ENCODE data around the gene GLCCI1.

GLCCI1 gene
- 2.4 to 15.6 (median 5.6) reads per million in 17 experiments for total RNA-seq

DNA sequence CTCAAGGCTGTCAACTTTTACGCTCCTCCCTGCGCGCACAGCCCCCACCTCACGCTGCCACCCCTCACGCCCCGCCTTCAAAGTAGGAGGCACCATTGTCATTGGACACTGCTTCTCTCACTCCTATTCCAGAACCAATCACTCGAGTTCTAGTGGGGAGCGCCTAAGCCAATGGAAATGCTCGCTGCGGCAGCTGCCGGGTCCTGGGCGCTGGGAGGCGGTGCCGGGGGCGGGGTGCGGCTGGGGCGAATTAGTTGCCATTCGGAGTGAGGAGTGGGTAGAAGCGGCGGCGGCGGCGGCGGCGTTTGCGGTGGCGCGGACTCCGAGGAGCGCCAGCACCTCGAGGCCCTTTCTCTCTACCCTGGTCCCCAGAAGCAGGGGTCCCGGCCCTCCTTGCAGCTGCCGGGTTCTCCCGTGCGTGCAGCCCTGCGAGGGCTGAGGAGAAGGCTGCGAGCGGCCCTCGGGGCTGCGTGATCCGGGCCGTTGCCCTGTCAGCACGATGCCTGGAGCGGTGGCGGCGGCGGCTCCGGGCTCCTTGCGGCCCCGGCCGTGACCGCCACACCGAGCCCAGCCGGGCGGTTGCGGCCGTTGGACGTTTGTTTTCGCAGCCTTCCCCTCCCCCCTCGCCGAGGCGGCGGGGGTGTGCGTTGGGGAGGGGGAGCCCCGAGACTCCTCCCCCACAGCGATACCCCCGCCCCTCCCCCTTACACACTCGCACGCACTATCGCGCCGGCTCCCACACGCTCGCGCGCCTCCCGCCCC, at the start of gene GLCCI1:
Gene GLCCI1 (plus strand): TSS at position 253 of the 762 bp plus-strand sequence. CDS start 555 bp downstream, outside the sequence.
- DNase-seq, result peak; percentile 95 to 98 (median 97)

DNA sequence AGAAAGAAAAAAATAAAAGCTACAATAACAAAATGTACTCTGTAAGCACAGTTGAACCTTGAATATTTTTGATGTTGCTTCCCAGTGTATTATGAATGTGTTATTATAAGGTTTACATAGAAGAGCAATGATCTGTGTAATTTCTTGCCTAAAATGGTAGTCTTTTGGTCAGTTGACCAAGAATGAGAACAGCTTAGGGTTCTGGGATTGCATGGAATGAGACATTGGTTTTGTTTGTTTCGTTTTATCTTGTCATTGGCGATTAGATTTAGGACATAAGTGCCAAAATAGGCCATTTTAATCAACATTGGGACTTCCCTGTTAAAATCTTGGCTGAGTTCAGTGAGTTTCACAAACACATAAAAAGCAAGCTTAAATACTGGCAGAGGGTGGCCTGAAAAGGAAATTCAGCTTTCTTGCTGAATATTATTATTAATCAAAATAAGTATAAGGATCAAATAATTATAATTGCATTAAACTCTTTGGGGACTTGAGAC, 49.1 kb upstream of the GLCCI1 start:
- no peak for DNase-seq

DNA sequence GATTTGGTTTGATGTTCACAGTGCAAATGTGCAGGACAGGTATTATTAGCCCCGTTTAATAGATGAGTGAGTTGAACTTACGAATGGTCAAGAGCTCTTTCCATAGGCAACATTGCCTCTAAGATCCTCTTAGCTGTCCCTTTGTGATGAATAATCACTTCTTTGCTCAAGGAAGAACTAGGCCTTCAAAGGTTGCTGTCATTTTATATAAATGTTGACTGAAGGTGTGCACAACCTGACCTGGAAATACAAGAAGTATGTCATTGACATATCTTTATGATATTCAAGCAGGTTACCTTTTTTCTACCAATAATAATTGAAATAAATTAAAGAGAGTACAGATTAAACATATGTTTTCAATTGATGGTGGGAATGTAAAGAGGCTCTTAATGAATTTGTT, 48.5 kb upstream of the GLCCI1 start:
- DNase-seq, result no peak

DNA sequence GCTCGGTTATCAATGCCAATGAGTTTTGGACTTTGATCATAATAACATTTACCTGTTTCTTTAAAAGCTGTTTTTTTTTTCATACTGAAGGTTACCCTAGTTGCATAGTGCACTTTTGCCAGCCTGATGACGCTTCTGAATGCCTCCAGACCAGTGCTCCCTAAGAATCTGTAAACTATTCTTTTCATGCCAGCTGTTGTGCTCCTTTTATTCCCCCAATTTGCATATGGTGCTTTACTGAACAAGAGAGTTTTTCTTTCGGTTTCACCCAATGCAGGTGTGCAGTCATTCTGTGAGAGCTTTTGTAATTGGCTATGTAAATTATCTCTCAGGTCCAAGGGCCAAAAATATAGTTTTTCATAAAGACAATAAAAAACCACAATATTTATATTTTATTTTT, 48.1 kb upstream of the GLCCI1 start:
- DNase-seq, result no peak

DNA sequence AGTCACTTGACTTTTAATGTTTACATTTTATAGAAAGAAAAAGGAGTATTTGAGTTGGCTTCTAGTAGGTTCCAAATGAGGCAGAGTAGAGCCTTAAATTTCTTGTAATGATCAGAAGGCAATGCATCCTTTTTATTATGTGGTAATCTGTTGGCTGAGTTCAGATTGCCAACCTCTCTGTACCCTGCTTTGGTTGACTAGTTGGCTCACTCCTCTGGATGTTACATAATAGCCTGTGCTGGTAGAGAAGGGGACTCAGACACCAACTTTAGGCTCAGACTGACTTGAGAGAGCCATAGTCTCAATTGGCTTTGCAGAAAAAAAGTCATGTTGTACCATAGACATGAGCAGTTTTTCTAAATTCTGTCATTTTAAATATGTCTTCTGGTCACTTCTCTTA, 46.8 kb upstream of the GLCCI1 start:
- DNase-seq, result no peak

DNA sequence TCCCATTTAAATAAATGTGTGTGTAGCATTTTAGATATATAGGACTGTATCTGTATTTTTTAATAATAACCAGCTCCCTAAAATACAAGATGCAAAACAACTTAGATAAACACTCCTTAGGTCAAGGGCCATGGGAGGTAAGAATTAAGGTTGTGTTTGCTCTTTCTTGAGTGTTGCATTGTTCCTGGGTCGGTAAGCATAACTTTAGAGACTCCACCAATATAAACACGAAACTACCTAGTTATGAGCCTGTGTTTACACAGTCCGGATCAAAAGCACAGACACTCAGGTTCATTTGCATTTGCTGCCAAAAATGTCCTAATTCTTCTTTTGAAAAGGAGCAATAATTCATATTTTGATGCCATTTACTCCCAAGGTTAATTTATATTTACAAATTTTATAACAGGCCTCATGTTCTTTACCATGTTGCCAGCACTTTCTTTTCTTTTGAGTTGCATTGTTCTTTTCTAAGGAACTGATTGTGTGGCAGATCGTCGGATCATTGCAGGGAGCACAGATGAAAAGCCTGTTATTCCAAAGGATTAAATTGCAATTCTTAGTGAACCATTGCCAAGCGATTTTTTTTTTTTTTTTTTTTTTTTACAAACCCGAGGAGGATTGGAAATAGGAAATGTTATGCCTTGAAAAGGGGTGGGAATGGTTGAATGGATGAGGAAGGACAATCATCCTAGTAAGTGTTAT, 45.8 kb upstream of the GLCCI1 start:
- DNase-seq, result no peak

DNA sequence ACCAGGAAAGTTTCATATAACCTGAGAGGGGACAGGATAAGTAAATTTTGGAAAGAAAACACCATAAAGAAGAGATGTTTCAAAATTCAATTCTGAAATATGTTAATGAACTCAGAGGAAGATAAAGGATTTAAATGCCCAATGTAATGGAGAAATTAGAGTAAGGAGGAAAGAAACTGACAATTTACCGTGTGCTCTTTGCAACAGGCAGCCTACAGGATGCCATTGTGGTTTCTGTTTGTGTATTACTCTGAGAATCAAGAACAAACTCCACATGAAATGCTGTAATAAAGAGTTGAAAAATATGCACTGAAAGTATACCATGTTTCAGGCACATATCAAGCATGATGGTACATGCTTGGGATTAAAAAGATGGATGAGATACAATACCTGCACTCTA, 44.8 kb upstream of the GLCCI1 start:
- DNase-seq, result no peak

DNA sequence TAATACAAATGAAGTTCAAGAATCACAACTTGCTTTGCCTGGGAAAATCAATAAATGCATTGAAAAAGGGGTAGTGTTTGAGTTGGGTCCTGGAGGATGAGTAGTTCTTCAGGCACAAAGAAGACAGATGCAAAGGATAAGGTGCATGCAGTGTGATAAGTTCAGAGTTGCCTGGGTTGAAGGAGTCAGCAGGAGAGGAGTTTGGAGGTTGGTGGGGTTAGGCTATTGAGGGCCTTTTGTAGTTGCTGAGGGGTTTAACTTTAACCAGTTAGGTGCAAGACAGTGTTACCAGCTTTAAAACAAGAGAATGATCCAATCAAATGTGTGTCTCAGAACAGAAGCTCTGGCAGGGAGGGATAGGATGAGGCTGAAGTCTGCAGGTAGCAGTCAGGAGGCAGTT, 44.3 kb upstream of the GLCCI1 start:
- no peak for DNase-seq

DNA sequence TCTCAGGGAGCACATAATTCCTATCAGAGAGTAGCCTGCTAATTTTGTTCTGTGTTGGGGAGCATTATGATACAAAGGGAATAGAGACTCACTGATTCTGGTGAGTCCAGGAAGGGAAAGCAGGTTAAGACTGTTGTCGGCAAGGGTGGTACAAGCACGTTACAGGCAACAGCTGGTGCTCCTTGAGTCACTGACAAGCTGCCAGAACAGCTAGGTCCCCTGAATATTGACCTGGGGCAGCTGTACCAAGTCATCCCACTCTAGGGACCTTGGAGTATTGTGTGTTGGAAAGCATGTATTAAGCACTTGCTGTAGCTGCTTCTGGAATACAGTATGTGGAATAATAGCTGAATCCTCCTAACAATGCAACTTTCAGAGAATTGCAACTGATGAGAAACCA, 37.0 kb upstream of the GLCCI1 start:
- DNase-seq, result no peak

DNA sequence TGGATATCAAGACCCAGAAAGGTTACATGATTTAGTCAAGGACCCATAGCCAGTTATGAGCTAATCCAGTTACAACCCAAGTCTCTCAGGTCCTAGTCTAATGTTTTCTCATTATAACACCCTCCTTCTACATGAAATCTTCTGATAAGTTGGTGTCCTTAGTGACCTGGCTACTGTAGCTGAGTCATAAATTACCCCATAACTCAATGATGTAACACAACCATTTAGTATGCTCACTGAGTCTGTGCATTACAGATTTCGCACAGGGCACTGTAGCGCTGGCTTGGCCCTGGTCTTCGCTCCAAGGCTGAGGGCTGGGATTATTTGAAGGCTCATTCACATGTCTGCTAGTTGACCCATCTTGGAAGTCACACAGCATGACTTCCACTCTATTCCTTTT, 36.0 kb upstream of the GLCCI1 start:
- DNase-seq, result peak in 1 of 4 experiments; percentile 10

DNA sequence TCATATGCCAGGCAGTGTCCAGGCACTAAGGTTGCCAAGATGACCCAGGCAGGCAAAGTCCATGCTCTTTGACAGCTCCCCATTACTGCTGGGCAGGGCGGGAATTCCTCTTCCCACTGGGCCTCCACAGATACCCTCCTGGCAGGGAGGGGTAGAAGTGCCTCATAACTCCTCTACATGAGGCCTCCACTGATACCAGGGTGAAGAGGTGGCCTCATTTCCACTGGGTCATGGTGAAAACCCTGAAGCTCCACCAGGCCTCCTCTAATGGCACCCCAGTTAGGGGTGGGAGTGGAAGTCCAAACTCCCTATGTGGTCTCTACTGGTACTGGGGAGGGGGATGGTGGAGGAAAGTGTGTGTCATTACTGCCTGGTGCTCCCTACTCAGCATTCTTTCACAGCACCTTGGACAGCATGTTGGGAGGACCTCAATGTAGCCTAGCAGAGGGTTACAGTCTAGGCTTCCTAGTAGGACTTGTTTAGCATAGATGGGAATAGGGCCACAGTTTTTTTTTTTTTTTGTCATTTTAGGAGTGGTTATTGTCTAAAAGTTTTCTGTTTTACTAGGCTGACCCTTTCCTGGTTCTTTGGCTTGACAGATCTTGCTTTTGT, 34.6 kb upstream of the GLCCI1 start:
- DNase-seq, result no peak

DNA sequence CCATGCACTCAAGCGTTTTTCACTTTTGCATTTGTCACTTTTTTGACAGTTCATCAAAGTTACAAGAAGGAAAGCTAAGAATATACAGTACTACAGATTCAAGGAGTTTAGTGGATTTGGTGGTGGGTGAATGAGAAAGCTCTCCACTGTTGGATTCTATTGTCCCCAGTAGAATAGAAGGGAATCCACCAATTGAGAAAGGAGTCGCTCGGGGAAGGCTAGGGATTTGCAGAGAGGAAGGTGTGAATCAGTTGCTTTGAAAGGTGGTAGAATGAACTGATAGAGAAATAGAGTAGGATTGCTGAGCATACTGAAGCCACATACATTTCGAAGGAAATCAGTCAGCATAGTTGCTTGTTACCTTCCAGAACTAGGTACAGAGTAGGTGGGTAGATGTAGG, 33.7 kb upstream of the GLCCI1 start:
- DNase-seq, result no peak

DNA sequence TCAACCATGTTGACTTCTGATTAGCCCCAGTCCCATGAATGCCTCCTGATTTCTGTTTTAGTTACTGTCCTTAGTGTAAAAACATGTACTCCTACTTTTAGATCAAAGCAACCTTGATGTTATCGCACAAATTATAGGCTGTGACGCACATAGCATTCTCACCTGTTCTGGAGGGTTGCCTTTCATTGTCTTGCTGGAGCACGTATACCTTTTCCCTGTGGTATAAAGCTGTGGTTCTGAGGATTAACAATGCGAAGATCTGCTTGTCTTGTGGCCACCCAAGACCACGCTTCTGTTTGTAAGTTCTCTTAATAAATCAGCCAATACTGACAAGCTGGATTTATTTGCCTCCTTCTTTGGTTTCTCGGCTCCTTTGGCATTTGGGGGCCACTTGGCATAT, 30.1 kb upstream of the GLCCI1 start:
- DNase-seq, result no peak

DNA sequence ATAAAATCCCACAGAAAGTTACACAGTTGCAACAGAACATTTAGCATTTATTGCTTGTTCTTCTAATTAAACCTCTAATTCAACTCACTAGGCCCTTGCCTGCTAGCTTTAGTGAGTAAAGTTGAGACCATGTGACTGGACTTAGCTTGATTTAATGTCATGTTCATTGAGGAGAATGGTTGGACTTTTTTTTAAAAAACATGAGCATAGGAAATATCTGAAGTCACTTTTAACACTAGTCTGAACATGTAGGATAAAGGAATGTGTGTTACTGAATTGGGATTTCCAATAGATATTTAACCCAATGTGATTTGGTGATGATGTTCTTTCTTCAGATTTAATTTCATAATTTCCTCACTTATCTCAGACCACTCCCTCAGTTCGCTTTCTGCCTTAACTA, 24.6 kb upstream of the GLCCI1 start:
- no peak for DNase-seq

DNA sequence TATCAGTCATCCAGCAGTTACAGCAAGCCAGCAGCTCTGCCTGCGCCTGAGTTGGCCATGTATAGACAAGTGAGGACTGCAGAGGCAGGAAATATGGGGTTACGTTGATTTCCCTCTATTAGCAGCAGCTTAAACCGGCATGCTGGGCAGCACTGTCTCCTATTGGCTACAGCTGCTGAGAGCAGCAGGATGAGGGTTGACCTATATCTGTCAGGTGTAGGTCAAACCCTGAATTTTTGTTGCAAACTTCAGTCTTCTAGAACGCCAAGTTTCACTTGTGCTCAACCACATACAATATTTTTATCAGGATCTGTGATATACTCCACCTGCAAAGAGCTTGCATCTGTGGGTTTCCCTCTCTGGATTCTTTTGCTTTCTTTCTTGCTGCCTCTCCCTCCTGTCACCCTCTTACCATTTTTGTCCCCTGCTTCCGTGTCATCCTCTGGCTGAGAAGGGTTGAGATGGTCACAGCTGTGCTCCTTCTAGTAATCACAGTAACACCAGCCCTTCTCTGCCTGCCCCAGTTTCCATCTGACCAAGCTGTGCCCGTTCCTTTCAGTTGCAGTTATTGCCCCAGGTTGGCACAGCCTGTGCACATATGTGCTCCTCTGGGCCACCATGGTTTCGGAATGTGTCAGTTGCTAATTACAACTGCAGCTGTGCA, 23.8 kb upstream of the GLCCI1 start:
- DNase-seq, result no peak

DNA sequence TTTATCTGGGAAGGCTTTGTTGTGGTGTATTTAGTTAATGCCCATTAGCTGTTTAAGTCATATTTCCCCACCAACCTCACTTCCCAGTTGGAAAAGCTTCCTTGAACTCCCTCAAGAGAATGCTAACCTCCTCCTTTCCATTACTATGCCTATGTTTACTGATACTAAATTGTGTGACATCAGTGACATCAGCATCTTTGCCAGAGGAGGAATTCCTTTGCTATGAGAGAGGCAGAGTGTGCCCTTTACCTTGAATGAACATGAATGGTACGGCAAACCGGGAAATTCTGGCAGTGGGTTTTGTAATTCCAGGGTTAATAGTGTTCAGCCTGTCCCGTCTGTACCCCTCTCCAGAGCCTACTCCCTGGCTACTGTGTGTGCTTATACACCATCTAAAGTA, 22.1 kb upstream of the GLCCI1 start:
- DNase-seq, result no peak

DNA sequence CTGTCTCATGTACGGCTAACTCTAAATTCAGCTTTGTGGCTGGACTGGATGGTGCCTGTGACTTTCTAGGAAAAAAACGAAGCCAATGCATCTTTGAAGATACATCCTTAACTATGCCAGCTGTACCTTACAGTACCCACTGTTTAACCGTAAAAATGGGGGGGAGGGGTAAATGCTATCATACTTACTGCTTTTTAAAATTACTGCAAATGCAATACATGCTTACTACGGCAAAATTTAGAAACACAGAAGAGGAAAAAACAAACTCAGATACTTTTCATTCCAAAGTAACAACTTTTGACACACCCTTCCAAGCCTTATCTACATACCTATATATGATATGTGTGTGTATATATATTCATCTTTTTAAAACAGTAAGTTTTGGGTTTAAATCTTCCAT, 20.4 kb upstream of the GLCCI1 start:
- no peak for DNase-seq

DNA sequence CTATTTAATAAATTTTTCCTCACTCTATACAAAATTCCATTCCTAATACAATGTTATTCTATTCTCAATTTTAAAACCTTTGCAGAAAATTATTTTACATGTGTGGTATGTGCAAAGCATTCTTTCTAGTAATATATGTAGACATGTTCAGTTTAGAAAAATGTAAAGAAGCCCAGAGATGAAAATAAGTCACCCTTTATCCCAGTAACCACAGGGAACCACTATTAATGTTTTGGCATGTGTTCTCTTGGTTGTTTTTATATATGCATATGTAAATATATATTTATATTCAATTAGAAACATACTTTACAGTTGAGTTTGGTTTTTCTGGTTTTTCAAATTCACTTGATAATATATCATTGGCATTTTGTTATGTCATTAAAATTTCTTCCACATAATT, 14.8 kb upstream of the GLCCI1 start:
- DNase-seq, result no peak

DNA sequence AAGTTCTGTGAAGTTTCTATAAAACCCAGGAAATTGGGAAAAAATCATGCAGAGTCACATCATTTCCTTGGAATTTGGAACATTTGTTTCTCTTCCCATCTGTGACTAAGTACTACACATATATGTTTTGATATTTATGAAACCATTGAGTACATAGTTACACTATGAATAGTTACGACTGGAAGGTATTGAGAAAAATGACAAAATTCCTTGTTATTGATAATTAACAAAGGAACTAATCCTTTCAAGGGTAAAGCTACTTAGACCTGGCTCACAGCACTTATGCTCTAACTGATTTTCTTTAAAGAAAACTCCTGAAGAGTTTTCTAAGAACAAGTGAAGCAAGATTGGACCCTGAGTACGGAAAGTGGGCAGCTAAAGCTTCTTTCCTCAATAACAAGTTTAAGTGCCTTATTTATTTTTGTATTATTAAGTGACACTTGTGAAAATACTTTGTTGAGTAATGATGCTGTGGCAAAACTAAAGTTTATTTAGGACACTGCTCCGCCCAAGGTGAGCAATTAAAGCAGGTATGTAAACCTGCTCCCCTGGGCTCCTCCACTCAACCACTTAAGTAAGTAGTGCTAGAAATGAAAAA, 12.0 kb upstream of the GLCCI1 start:
- no peak for DNase-seq

DNA sequence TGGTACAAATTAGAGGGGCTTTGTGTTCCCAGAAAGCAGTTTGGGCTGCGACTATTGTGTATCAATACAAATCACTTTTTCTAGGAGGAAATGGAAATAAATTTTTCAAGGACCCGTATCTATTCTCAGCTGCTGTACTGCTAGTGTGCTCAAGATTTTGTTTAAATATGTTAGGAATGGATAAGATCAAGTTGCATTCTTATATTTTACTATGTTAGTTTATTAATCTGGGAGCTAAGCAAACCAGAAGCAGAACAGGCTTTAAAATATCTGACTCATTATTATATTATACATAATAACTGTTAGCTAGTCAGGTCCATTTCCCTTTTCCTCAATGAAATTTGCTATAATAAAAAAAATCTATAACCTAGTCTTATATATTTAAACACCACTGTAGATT, 11.1 kb upstream of the GLCCI1 start:
- DNase-seq, result no peak

DNA sequence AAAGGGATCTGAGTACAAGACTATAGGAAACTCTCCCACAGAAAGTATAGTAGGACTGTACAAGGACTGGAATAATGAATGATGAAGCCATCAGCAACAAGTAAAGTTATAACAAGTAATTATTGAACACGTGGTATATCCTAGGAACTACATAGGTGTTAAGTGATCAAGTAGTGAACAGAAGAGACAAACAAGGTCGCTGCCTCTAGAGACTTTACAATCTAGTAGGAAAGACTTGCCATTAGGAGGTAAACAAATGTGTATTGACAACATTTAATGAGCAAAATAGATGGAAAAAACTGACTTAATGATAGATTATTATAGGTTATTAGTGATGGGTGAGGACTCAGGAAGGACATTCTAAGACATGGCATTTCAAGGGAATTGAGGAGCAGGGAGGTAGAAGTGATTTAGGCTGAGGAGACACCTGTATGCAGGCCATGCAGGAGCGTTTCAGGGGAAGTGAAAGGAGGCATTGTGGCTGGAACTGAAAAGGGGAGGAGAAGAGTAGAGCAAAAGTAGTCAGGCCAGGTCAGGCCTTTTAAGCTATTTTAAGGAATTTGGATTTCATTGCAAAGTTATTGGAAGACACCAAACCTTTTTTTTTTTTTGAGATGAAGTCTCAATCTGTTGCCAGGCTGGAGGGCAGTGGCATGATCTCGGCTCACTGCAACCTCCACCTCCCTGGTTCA, 8.5 kb upstream of the GLCCI1 start:
- DNase-seq, result no peak

DNA sequence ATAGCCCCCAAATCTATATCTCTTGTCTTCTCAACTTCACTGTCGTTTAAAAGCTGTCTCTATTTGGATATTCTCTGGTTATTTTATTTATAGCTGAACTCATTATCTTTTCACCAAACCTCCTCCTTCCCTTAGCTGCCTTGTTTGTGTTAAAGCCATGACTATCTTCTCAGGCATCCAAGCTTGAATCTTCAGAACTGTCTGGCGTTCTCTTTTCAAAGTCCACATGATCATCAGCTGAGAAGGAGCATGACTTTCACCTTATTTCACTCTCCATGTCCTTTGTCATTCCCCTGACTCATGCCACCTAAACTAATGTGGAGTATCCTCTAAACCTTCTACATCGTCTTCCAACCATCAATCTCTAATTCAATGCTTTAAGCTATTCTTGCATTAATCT, 5.7 kb upstream of the GLCCI1 start:
- no peak for DNase-seq
